ENCODE data around the gene TIMM22.

- TF ChIP-seq CTCF (IDR thresholded peaks at IDR 0.05; ENCODE audit: insufficient read depth, low read length) (no peak), POLR2AphosphoS5 (IDR thresholded peaks at IDR 0.05; ENCODE audit: low read depth) (no peak), GABPA (IDR thresholded peaks at IDR 0.05; ENCODE audit: low read depth) (no peak), REST (IDR thresholded peaks at IDR 0.05; ENCODE audit: insufficient replicate concordance, low read depth) (no peak)
Observed at GRCh38 chr17:977166-977565, 19.8 kb upstream of the TIMM22 start.

Data from HL-60 (cell line).